Measurements from ENCODE around the gene PI4KA.
"Not testable (repeated sequence)": the region's sequence is repeated elsewhere in the genome, so short reads cannot be mapped to it uniquely, and the experiment has no call there.

The PI4KA gene

DNA sequence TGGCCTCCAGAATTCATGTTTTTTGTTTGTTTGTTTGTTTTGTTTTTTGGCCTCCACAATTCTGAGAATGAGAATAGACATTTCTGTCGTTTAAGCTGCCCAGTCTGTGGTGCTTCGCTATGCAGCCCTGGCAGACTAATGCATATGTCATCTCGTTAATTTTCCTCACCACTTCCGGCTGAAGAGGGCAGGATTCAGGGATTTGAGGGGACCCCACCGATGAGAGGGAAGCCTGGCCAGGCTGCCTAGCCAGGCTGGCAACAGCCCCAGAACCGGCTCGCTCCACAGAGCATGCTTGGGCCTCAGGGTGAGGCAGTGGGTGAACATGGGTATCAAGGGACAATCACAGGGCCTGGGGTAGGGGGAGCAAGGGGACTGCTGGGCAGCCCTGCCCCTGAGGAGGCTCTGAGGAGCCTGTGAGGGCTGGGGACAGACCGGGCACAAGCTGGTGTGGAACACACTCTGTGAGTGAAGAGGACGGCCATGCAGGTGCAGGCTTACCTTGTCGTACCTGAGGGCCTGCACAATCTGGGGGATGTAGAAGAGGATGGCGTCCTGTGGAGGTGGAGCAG, 132.5 kb downstream of the PI4KA start:
- DNase-seq (ENCODE audit: low read depth) = no peak
- TF ChIP-seq, protein P1, sequence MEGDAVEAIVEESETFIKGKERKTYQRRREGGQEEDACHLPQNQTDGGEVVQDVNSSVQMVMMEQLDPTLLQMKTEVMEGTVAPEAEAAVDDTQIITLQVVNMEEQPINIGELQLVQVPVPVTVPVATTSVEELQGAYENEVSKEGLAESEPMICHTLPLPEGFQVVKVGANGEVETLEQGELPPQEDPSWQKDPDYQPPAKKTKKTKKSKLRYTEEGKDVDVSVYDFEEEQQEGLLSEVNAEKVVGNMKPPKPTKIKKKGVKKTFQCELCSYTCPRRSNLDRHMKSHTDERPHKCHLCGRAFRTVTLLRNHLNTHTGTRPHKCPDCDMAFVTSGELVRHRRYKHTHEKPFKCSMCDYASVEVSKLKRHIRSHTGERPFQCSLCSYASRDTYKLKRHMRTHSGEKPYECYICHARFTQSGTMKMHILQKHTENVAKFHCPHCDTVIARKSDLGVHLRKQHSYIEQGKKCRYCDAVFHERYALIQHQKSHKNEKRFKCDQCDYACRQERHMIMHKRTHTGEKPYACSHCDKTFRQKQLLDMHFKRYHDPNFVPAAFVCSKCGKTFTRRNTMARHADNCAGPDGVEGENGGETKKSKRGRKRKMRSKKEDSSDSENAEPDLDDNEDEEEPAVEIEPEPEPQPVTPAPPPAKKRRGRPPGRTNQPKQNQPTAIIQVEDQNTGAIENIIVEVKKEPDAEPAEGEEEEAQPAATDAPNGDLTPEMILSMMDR (IDR thresholded peaks at IDR 0.05; ENCODE audit: low read length, missing control alignments) = no peak
- no peak overlapping the region for H3K4me3 ChIP-seq (replicated peaks; ENCODE audit: low read depth, low read length)

DNA sequence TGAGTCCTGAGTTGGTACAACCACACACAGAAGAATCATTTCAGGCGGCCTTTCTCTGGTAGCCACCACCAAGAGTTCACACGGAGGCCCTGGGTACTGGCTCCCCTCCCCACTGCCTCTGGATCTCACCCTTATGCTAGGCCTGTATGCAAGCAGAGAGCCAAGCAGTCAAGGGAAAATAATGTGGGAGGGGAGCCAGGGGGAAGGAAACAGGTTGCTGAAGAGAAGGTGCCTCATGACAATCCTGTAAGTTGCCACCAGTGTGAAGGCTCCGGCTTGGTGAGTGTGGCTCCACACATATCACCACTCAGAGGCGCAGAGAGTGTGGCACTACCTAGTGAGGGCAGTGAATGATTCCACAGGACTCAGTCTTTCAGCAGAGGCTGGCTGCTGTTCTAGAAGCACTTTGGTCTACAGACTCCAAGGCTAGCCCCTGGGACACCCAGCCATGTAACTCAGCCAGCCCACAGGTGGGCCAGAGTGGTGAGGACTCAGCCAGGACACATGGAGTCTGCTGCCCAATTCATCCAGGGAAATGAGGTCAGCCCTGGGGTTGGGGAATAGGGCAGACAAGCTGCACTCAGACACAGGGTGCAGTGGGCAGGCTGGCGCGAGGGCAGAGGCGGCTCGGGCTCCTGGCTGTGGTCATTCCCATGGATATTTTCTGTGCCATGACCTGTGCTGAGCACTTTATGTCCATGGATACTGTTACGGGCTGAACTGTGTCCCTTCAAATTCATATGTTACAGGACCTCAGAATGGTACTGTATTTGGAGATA, 133.7 kb downstream of the PI4KA start:
- no peak for DNase-seq (ENCODE audit: low read depth)
- no peak overlapping the region for H3K4me3 ChIP-seq (replicated peaks; ENCODE audit: low read depth, low read length)
- TF ChIP-seq, protein P1 (IDR thresholded peaks at IDR 0.05; ENCODE audit: low read length, missing control alignments) = no peak

DNA sequence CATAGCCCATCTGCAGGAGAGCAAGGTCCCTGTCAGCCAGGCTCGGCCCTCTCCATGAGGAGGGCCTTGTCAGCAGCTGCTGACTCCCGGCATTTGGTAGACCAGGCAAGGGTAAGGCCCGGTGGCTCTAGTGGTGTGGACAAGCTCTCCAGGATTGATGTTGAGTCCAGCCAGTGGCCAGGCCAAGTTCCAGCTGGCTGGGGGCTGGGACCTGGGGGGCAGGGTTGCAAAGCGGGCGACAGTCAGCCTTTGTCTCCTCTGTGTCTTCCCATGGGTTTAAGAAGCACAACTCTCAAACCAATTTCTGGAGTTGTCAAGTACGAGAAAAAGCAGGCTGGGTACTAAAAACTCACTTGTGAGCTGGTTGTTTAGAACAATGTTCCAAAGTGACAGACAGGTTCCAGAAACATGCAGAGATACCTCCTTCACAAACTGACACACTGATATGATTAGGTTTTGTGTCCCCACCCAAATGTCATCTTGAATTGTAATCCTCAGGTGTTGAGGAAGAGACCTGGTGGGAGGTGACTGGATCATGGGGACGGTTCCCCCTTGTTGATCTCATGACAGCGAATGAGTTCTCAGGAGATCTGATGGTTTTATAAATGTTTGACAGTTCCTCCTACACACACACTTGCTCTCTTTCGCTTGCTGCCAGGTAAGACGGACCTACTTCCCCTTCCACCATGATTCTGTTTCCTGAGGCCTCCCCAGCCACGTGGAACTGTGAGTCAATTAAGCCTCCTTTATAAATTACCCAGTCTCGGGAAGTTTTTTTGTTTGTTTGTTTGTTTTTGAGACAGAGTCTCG, 137.0 kb downstream of the PI4KA start:
- no peak overlapping the region for H3K4me3 ChIP-seq (replicated peaks; ENCODE audit: low read depth, low read length)
- no peak for DNase-seq (ENCODE audit: low read depth)
- TF ChIP-seq, protein P1 (IDR thresholded peaks at IDR 0.05; ENCODE audit: low read length, missing control alignments) = no peak

DNA sequence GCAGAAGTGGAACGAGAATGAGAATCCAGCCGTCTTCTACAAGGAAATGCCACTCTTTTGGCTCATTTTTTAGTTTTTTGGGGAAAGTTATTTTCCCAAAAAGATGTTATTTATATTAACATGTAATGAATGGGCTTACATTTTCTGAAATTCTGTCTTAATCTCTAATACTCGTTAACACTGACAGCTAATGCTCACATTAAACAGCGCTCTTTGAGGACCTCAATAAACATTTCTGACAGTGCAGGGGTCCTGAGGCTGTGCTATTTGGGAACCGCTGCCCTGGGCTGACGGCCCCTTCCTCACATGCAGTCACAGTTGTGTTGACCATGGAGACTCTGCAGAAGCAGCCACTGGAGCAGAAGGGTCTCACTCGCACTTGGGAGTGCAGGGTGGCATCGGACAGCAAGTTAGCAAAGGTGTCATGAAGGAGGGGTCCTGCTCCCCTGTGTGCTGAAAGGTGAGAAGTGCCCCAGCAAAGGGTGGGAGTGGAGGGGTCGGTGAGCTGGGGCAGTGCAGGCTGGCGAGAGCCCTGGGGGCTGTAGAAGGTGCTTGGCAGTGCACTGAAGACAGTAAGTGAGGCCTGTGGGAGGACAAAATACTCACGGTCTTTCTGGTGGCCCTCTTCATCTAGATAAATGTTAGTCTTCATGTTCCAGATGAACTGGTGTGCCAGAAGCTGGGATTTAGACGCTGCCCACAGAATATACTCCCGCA, 137.8 kb downstream of the PI4KA start:
- TF ChIP-seq, protein P1 (IDR thresholded peaks at IDR 0.05; ENCODE audit: low read length, missing control alignments) = no peak
- DNase-seq (ENCODE audit: low read depth) = no peak
- no peak overlapping the region for H3K4me3 ChIP-seq (replicated peaks; ENCODE audit: low read depth, low read length)

DNA sequence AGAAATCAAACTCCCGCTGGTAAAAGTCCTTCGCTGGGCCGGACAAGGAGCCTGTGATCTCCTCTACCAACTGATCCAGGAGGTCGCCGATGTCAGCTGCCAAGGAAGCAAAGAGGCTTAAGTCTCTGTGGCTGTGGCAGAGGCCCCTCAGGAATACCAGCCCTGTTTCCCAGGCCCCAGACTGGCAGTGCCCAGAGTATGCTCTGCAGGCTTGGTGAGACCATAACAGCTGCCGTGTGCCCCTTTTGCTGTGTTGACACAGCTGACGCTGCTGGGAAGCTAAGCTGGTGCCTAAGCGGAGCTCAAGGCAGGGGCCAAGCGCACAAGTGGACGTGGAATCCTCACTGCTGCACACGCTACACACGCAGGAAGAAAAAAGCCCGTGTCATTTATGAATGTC, 139.9 kb downstream of the PI4KA start:
- DNase-seq (ENCODE audit: low read depth); H3K4me3 ChIP-seq (replicated peaks; ENCODE audit: low read depth, low read length): not testable (repeated sequence)

DNA sequence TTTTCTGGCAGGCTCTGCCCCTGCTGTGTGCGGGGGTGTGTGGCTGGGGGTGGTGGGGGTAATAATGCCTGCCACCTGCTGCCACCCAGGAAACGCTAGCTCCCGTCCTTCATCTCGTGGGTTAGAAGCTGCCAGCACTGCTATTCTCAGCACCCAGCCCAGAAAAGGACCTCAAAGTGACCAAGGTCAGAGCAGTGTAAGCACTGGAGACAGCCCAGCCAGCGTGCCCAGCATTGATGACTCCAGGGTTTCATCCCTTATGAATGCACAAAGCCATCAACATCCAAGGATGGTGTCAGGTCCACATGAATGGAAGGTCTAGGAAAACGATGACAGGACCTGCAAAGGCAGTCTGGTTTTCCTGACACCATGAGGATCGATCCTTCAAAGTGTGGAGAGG, 140.6 kb downstream of the PI4KA start:
- H3K4me3 ChIP-seq (replicated peaks; ENCODE audit: low read depth, low read length); DNase-seq (ENCODE audit: low read depth): not testable (repeated sequence)

DNA sequence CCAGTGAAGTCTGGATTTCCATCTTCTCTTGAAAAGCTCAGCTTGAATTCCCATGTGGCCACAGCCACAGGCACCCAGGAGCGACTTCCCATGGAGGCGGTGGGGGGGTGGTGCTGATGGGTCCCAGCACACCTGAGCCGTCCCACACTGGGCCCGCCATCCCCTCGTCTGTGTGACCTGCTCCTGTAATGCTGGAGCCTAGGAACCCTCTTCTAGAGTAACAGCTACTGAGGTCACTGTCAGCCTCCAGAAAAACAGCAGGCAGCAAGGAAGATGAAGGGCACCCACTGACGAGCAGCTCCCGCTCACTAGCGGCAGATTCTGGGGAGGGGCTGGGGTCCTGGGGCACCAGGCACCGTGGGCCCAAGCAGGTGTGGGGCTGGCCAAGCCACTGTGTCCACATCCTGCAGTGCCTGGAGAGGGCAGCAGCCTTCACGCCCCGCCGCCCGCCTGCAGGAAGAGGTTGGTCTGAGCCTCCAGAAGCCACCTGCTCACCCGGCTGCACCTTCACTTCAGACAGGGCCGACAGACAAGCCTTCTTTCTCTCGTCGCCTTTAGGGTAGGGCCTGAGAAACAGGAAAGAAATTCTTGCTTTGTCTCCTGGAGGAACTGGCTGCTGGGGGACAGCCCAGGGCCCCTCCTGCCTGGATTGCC, 141.3 kb downstream of the PI4KA start:
- H3K4me3 ChIP-seq (replicated peaks; ENCODE audit: low read depth, low read length); DNase-seq (ENCODE audit: low read depth): not testable (repeated sequence)

DNA sequence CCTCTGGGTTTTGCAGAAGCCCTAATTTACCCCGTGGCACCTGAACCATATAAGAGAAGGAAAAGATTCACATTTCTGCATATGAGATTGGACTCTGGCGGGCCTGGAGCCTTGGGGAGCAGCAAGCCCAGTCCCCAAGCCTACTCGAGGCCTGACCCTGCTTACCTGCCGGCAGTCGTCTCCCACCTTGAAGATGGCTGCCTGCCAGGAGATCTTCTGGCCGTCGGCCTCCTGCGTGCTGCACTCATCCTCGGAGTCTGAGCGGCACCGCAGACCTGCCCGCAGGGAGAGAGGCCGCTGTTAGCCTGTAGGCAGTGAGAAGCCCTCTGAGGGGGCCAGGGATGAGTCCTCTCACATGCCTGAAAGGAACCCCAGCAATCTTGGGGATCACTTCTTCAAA, 145.5 kb downstream of the PI4KA start:
- not testable (repeated sequence) for H3K4me3 ChIP-seq (replicated peaks; ENCODE audit: low read depth, low read length); DNase-seq (ENCODE audit: low read depth)

DNA sequence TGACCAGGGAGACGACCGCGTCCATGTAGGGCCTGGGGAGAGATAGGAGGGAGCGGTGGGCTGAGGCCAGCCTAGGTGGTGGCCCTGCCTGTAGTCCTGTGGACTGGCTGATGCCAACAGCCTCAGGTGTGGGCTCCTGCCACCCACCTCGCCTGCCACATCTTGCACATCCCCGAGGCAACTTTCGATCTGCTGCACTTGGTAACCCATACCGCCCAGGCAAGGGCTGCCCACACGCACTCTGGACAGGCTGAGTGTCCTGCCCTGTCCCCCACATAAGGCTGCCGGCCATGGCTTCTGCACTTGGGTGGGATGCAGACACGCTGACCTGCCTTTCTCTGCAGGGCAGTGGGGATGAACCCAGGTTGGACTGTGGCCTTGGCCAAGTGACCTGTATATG, 148.6 kb downstream of the PI4KA start:
- not testable (repeated sequence) for H3K4me3 ChIP-seq (replicated peaks; ENCODE audit: low read depth, low read length); DNase-seq (ENCODE audit: low read depth)

DNA sequence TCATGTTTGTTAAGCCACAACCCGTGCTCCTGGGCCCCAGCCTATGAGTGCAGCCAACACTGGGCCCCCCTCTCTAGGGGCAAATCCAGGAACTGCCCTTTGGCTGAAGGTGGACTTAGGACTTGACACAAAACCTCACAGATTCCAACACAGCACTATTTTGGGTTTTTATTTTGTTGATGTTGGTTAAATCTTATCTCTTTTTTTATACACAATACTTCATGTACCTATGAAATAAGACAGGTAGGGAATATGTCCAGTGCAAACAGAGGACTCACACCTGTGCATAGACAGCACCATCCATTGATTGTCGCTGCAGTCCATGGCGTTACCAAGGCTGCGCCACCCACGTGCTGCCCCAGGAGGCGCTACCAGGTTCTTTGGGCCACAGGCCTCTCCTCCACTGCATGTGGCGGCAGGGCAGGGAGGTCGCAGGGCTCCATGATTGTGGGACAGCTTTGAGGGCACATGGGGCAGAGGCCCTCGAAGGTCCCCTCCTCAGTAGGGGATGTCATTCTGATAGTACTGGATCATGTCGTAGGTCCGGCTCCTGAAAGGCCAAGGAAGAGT, 151.0 kb downstream of the PI4KA start:
- not testable (repeated sequence) for H3K4me3 ChIP-seq (replicated peaks; ENCODE audit: low read depth, low read length); DNase-seq (ENCODE audit: low read depth)

DNA sequence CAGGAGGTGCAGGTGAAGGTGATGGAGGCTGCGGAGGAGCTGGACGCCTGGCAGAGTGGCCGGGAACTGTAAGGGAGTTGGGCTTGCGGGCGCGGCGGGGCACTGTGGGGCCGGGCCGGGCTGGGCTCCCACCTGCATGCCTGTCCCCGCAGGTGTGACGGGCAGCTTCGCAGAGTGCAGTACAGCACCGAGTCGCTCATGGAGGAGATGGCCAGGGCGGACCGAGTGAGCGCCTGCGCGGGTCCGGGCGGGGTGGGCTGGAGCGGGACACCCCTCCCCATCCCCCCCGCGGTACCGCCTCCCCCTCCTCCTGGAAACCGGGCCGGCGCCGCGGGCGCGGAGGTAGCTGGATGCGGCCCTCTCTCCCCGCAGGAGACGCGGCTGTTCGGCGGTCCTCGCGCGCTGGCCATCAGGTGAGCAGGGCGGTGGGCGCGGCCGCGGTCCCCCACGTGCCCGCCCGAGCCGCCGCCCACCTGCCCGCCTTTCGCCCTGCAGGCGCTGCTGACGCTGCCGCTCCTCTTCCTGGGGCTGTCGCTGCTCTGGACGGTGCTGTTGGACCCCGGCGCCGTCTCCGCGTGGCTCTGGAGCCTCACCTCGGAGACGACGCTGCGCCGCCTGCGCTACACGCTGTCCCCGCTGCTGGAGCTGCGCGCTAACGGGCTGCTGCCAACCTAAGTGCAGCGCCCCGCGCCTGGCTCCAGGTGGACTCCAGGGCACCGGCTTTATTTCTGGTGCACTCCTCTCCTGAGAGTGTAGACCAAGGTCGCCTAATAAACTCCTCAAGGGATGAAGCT, 154.6 kb downstream of the PI4KA start:
- H3K4me3 ChIP-seq (replicated peaks; ENCODE audit: low read depth, low read length); DNase-seq (ENCODE audit: low read depth): not testable (repeated sequence)

DNA sequence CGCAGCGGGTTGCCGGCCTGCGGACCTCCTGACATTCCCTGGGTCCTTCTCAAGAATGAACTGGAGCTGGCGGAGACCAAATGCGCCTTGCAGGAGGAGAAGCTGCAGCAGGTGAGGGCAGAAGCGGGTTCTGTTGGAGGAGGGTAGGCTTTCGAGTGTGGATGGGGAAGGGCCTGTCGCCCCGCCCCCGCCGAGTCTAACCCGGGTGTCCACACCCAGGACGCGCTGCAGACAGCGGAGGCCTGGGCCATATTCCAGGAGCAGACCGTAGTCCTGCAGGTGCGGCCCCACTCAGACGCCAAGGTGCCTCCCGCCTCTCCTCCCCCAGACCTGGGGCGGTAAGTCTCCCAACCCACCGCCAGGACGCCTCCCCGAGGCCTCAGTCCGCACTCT, 155.2 kb downstream of the PI4KA start:
- not testable (repeated sequence) for DNase-seq (ENCODE audit: low read depth); H3K4me3 ChIP-seq (replicated peaks; ENCODE audit: low read depth, low read length)

Data from fibroblast of pulmonary artery (primary cell).